ENCODE results near the gene ECT2L.
"Not testable (repeated sequence)": the region's sequence is repeated elsewhere in the genome, so short reads cannot be mapped to it uniquely, and the experiment has no call there.

ECT2L gene

GRCh38 chr6:138925806-138926205 is 129.9 kb downstream of the ECT2L start:
- H3K9me3 ChIP-seq (ENCODE audit: severe bottlenecking), result no peaks in the 10 kb centered on the region
- TF ChIP-seq, protein P1, sequence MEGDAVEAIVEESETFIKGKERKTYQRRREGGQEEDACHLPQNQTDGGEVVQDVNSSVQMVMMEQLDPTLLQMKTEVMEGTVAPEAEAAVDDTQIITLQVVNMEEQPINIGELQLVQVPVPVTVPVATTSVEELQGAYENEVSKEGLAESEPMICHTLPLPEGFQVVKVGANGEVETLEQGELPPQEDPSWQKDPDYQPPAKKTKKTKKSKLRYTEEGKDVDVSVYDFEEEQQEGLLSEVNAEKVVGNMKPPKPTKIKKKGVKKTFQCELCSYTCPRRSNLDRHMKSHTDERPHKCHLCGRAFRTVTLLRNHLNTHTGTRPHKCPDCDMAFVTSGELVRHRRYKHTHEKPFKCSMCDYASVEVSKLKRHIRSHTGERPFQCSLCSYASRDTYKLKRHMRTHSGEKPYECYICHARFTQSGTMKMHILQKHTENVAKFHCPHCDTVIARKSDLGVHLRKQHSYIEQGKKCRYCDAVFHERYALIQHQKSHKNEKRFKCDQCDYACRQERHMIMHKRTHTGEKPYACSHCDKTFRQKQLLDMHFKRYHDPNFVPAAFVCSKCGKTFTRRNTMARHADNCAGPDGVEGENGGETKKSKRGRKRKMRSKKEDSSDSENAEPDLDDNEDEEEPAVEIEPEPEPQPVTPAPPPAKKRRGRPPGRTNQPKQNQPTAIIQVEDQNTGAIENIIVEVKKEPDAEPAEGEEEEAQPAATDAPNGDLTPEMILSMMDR (IDR thresholded peaks at IDR 0.05; ENCODE audit: low read depth, low read length), result no peak
- peaks cover 10% of the 10 kb centered on the region; the same call in 1 of the 2 replicates for H3K36me3 ChIP-seq
- DNase-seq, result no peak
- no peaks in the 10 kb centered on the region for H3K27me3 ChIP-seq (ENCODE audit: insufficient read depth, low read depth, severe bottlenecking)
- H3K4me3 ChIP-seq (ENCODE audit: low read depth, low read length), result no peak overlapping the region
- no peak overlapping the region for H3K27ac ChIP-seq

DNA sequence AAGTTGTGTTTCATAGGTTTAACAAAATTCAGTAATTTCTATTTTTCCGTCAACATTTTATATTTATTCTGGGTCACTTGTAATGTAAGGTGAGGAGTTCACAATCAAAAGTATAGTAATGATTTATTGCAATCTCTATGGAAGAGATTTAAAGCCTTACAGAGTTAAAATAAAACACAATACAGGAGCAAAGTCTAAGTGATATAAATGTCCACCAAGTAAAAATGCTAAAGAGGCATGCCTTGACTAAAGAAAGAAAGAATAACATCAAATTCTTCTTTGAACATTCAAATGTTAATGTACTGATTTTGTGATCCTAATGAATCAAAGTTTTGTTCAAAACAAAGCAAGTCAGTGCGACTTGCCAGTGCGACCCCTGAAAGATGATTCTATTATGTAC is 130.7 kb downstream of the ECT2L start:
- Histone ChIP-seq H3K27ac (no peak overlapping the region), H3K36me3 (peaks cover 7% of the 10 kb centered on the region; the same call in 1 of the 2 replicates), H3K4me3 (ENCODE audit: low read depth, low read length) (no peak overlapping the region), H3K9me3 (ENCODE audit: severe bottlenecking) (no peaks in the 10 kb centered on the region), H3K27me3 (ENCODE audit: insufficient read depth, low read depth, severe bottlenecking) (no peaks in the 10 kb centered on the region)
- DNase-seq, result no peak
- TF ChIP-seq, protein P1 (IDR thresholded peaks at IDR 0.05; ENCODE audit: low read depth, low read length), result no peak

- no peaks in the 10 kb centered on the region for H3K27me3 ChIP-seq (ENCODE audit: insufficient read depth, low read depth, severe bottlenecking)
- no peak for DNase-seq
- TF ChIP-seq, protein P1 (IDR thresholded peaks at IDR 0.05; ENCODE audit: low read depth, low read length), result no peak
- H3K36me3 ChIP-seq, result peaks cover under 1% of the 10 kb centered on the region
- H3K27ac ChIP-seq, result no peak overlapping the region
- no peak overlapping the region for H3K4me3 ChIP-seq (ENCODE audit: low read depth, low read length)
- no peaks in the 10 kb centered on the region for H3K9me3 ChIP-seq (ENCODE audit: severe bottlenecking)
Measured at GRCh38 chr6:138931660-138932059, 135.8 kb downstream of the ECT2L start.

GRCh38 chr6:138936873-138937272 is 141.0 kb downstream of the ECT2L start:
- H3K27ac ChIP-seq; H3K9me3 ChIP-seq (ENCODE audit: severe bottlenecking); DNase-seq; H3K4me3 ChIP-seq (ENCODE audit: low read depth, low read length); H3K27me3 ChIP-seq (ENCODE audit: insufficient read depth, low read depth, severe bottlenecking): not testable (repeated sequence)
- peaks cover 10% of the 10 kb centered on the region for H3K36me3 ChIP-seq

DNA sequence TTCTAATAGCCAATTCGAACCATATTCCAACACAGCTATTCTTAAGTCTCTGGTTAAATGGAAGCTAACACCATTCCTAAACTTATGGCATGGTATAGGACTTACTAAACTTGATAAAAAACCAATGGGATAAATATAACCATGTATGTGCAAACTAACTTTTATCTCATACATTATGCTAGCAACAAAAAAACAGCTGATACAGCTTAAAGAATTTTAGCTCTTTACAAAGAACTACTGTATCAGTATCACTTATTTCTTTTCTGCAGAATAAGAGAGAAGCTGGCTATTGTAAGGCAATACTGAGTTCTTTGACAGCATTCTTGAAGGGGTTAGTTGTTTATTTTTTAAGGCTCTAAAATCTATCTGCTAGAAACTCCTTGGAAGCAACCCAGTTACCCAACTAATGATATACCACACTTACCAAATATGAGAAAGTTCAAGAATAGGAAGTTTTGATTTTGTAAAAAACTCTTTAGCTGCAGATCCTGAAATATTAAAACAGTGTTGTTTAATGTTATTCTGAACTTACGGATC is 147.3 kb downstream of the ECT2L start:
- Histone ChIP-seq H3K4me3 (ENCODE audit: low read depth, low read length) (no peak overlapping the region), H3K27ac (no peak overlapping the region), H3K36me3 (peaks cover 34% of the 10 kb centered on the region)

DNA sequence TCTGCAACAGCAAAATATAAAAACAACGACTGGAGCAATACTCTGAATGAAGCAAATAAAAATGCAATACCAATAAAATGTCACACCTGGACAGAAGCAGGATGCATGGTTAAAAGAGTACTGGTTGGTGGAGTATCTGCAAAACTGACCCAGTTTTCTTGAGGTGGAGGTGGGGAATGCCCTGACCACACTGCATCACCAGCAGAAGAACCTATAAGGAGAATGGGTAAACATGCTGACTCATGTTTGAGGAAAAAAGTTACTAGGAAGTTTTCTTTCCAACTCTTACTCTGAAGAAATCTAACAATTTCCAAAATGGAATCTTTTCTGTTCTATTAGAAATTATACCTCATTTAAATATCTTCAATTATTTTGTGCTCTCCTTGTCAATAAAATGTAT is 148.5 kb downstream of the ECT2L start:
- Histone ChIP-seq H3K9me3 (ENCODE audit: severe bottlenecking) (no peaks in the 10 kb centered on the region), H3K27me3 (ENCODE audit: insufficient read depth, low read depth, severe bottlenecking) (no peaks in the 10 kb centered on the region), H3K4me3 (ENCODE audit: low read depth, low read length) (no peak overlapping the region), H3K27ac (no peak overlapping the region), H3K36me3 (peaks cover 34% of the 10 kb centered on the region)
- no peak for DNase-seq
- TF ChIP-seq, protein P1 (IDR thresholded peaks at IDR 0.05; ENCODE audit: low read depth, low read length), result no peak

More for the DNA sequence above, 147.3 kb downstream of the ECT2L start:
- H3K9me3 ChIP-seq (ENCODE audit: severe bottlenecking), result no peaks in the 10 kb centered on the region
- TF ChIP-seq, protein P1 (IDR thresholded peaks at IDR 0.05; ENCODE audit: low read depth, low read length), result no peak
- no peak for DNase-seq
- no peaks in the 10 kb centered on the region for H3K27me3 ChIP-seq (ENCODE audit: insufficient read depth, low read depth, severe bottlenecking)

All from WERI-Rb-1 (cell line).